ENCODE data around the gene AKT1S1. TPM values are rescaled to one million over a fixed set of nuclear protein-coding genes. Genes with fewer than 3 reads are reported as not detected.

The AKT1S1 gene
- 7.6 and 9.1 TPM in 2 replicates for total RNA-seq

DNA sequence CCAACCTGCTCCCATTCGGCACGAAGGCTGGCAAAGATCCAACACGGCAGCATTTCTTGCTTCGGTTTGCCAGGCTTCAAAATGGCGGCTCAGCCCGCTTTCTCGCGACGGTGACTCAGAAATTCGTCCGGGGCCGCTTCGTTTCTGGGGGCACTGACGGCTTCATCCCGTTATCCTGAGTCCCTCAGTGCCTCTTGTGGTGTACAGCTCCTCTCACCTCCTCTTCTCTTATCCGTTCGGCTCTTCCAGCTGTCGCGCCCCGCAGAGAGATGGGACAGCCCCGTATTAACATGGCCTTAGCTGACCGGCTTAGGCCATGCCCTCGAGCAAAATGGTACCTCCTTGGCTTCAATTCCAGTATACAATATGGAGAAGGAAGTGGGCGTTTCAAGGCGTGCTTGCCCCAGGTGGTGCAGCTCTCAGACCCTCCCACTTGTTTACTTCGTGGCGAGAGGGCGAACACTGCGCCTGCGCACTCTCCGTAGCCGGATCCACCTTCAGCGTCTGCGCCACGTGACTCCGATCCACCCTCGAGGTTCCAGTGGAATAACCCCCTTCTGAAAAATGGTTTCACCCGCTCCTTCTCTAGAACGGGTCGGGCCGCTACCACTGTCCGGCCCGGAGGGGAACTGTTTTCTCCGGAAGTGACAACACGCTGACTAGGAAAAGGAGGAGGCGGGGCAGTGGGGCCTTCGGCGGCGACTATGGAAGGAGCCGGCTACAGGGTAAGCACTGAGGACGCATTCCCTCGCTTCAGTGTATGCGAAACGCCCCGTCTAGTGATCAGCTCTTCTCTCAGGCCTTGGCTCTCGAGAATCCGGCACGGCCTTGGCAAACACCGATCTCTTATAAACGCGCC is at the start of gene AKT1S1, which contains the start of gene TBC1D17:
Gene AKT1S1, minus strand, starts transcription at position 336 of the 859 bp plus-strand sequence. CDS start 4,060 bp downstream, outside the sequence.
Gene TBC1D17, plus strand, starts transcription at position 683 of the 859 bp plus-strand sequence. Its CDS starts 22 bp downstream, at position 705.

DNA sequence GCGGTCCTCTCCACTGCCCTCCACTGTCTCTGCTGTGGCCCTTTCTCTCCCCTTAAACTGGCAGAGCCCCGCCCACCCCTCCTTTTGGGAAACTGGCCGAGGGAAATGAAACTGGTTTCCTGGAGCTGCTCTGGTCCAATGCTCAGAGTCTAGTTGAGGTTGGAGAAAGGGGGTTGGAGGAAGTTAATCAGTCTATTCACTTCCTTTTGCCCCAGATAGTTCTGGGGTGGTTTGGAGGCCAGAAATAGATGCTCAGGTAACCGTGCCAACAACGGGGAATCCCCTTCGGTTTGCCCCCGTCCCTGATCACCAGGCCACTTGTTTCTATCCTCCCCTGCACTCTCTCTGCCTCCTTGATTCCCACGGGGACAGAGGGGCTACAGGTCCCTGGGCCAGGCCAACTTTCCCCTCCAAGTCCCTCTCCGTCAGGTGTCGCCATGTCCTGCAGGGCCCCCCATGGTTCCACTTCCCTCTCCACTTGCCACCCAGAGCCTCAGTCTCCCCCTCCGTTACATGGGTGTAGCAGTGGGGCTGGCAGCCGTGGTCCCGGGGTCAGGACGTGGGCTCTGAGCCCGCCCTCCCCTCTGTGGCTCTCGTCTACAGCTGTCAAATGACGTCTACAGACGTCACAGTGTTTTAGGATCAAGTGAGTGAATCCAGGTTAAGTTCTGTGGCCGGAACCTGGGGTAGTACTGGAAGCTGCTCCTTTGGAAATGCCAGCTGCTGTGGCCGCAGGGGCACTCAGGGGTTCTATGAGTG is 19.9 kb upstream of the AKT1S1 start, which contains the start of gene IL4I1:
Gene IL4I1, minus strand, starts transcription at position 25 of the 759 bp plus-strand sequence. CDS start 727 bp downstream, outside the sequence.

DNA sequence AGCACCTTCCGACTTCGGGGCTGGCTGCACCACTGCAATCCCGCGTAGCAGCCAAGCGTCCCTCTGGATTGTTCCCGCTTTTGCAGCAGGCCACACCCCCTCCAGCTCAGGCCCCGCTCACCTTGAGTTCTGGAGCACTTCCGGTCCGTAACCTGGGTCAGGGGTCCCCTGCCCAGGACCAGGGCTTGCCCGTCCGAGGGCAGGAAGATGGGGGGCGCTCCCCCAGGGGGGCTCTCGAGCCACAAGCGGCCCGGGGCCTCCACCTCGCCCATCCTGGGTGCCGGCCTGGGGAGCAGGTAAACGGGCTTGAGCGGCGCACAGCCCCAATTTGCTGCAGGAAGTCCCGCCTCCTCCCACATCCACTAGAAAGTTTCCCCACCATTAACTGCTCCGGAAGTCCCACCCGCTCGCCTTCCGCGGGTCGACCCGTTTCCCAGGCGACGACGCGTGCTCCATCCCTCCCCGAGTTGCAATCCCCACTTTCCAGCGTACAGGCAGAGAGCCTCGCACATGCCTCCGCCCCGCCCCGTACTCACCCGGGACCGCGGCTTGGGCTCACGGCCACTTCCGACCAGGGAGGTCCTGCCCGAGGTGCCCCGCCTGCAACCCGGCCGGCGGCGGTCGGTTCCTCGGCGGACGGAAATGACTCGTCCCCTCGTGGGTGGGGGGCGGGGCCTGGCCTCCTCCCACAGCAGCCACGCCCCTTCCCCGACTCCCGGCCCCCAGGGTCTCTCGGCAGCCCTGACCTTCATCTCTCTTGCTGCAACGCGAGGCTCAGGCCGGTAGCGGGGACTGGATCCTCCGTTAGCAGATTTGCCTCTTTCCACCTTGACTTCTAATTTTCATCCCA is 10.0 kb downstream of the AKT1S1 start, which contains the start of gene PNKP:
Gene PNKP, minus strand, starts transcription at position 644 of the 850 bp plus-strand sequence. Its CDS starts 372 bp downstream, at position 272.

DNA sequence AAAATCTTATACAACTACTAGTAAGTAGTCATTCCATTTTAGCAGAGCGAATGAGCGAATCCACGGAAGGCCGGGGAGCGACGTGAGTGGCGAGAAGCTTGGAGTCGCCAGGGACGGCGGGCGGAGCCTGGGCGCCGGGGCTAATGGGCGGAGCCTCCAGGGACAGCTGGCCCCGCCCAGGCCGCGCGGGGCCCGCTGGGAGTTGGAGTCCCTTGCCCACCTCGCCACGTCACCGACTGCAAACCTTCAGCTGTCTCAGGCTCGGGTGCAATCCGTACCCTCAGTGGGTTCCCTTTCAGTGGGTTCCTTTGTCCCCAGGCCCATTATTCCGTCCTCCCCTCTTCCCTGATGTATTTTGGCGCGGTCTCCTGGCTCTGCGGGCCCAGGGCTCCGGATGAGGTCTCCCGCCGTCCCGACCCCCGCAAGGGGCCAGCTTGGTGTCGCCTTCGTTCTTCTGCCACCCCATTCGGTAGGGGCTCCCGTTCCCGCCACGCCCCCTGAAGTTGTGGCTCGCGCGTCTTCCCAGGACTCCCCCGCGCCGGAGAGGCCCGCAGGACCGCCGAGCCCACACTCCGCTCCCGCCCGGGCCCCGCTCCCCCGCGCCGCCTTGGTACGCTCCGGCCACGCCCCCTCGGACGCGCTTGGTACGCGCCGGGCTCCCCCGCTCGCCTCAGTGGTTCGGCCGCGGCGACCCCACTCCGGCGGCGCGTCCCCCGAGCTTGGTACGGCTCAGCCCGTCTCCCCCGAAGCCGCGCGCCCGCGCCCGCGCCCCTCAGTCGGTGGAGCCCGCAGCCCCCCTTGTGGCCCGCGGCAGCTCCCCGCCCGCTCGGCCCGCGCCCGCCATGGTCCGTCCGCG is 26.4 kb downstream of the AKT1S1 start, which contains the start of gene PTOV1:
Gene PTOV1, plus strand, starts transcription at position 673 of the 856 bp plus-strand sequence.

Other genes starting within 250 kb of the AKT1S1 start
- 26.4 and 63.0 TPM in 2 replicates for gene RRAS, start 237.2 kb downstream of the AKT1S1 start, total RNA-seq
- 10.0 and 14.0 TPM in 2 replicates for gene SCAF1, start 235.1 kb downstream of the AKT1S1 start, total RNA-seq
- gene IRF3, start 211.5 kb downstream of the AKT1S1 start, total RNA-seq, result 53.0 and 68.9 TPM in 2 replicates
- 5.4 and 6.0 TPM in 2 replicates for gene BCL2L12, start 211.4 kb downstream of the AKT1S1 start, total RNA-seq
- 484 and 610 TPM in 2 replicates for gene PRMT1, start 200.1 kb downstream of the AKT1S1 start, total RNA-seq
- 0.47 and 0.54 TPM in 2 replicates for gene ADM5, start 187.8 kb downstream of the AKT1S1 start, total RNA-seq
- gene CPT1C, start 186.2 kb downstream of the AKT1S1 start, total RNA-seq, result 15.3 and 16.9 TPM in 2 replicates
- 0.09 TPM in 1 of 2 replicates, not detected in the other for gene TSKS, start 114.0 kb downstream of the AKT1S1 start, total RNA-seq
- gene AP2A1, start 110.4 kb downstream of the AKT1S1 start, total RNA-seq, result 54.7 and 63.5 TPM in 2 replicates
- gene FUZ, start 64.1 kb downstream of the AKT1S1 start, total RNA-seq, result 13.9 and 25.0 TPM in 2 replicates
- 11.9 and 15.3 TPM in 2 replicates for gene MED25, start 59.1 kb downstream of the AKT1S1 start, total RNA-seq
- gene PTOV1, start 26.2 kb downstream of the AKT1S1 start, total RNA-seq, result 54.4 and 80.2 TPM in 2 replicates
- 36.7 and 47.2 TPM in 2 replicates for gene PNKP, start 9.8 kb downstream of the AKT1S1 start, total RNA-seq
- gene TBC1D17, start 347 bp upstream of the AKT1S1 start, total RNA-seq, result 4.7 and 5.1 TPM in 2 replicates
- 3.2 and 3.5 TPM in 2 replicates for gene IL4I1, start 19.5 kb upstream of the AKT1S1 start, total RNA-seq
- 2.7 and 4.0 TPM in 2 replicates for gene ATF5, start 51.9 kb upstream of the AKT1S1 start, total RNA-seq
- gene NUP62, start 52.1 kb upstream of the AKT1S1 start, total RNA-seq, result 27.9 and 28.4 TPM in 2 replicates
- gene SIGLEC11, start 83.8 kb upstream of the AKT1S1 start, total RNA-seq, result 0.09 TPM in 1 of 2 replicates, not detected in the other
- 16.5 and 19.1 TPM in 2 replicates for gene VRK3, start 148.0 kb upstream of the AKT1S1 start, total RNA-seq
- 4.9 and 5.2 TPM in 2 replicates for gene ZNF473, start 148.7 kb upstream of the AKT1S1 start, total RNA-seq

Data from endothelial cell of coronary artery (primary cell).